ENCODE data around the gene JHY. TPM values are rescaled to one million over a fixed set of nuclear protein-coding genes. Genes with fewer than 3 reads are reported as not detected.

JHY gene
- total and polyA plus RNA-seq, 2 of the 8 experiments (the other 6 are each of a cell fraction or from before 2014, with no cell fraction given): 0.29 to 0.91 TPM

GRCh38 chr11:122893131-122893530, 10.6 kb downstream of the JHY start:
- no peak overlapping the region for H2AK5ac ChIP-seq (ENCODE audit: low read depth, low read length)
- no peak overlapping the region for H4K91ac ChIP-seq (replicated peaks; ENCODE audit: insufficient read length, low read length)
- no peak overlapping the region for H2AFZ ChIP-seq (ENCODE audit: low read length)
- DNase-seq (ENCODE audit: low read depth in 1 of 2, low spot score in 2 of 2) (no peak), FAIRE-seq (no peak)
- H2BK5ac ChIP-seq (ENCODE audit: low read depth, low read length): no peak overlapping the region
- H3K56ac ChIP-seq (replicated peaks; ENCODE audit: insufficient read length, low read depth, low read length): no peak overlapping the region
- ChIA-PET POLR2A (ENCODE audit: partially characterized antibody) (no interaction called here), CTCF (ENCODE audit: partially characterized antibody) (interaction anchor here (0.7 to 2.0 kb wide), 5 partner anchors 30 to 218 kb away, joined by 3 to 7 read pairs (median 3); no protein-coding TSS in a partner anchor)
- no peak overlapping the region for H3K9ac ChIP-seq (replicated peaks in 1 of 4; ENCODE audit: extremely low read depth in 1 of 4, low read depth in 3 of 4, low read length in 3 of 4)
- no peak overlapping the region for H3K4me2 ChIP-seq (ENCODE audit: insufficient read depth in 1 of 2, low read depth in 2 of 2, low read length in 2 of 2)
- H3K27me3 ChIP-seq (replicated peaks in 1 of 4; ENCODE audit: control insufficient read depth in 3 of 4, extremely low read depth in 1 of 4, insufficient read depth in 3 of 4, low read length in 3 of 4): no peaks in the 10 kb centered on the region
- no peak overlapping the region for H3K14ac ChIP-seq (ENCODE audit: insufficient read length)
- H3K79me1 ChIP-seq (ENCODE audit: low read depth, low read length): no peaks in the 10 kb centered on the region
- H3K4me1 ChIP-seq (replicated peaks in 1 of 4; ENCODE audit: control insufficient read depth in 3 of 4, insufficient read depth in 4 of 4, low read length in 3 of 4): no peaks in the 10 kb centered on the region
- H4K20me1 ChIP-seq (replicated peaks in 1 of 2; ENCODE audit: control insufficient read depth in 1 of 2, insufficient read depth in 2 of 2, low read length in 2 of 2): no peaks in the 10 kb centered on the region
- H3K27ac ChIP-seq (ENCODE audit: low read depth, low read length): no peak overlapping the region
- no peak overlapping the region for H3K23ac ChIP-seq (ENCODE audit: insufficient read length)
- H2BK120ac ChIP-seq (replicated peaks; ENCODE audit: low read depth, low read length): no peak overlapping the region
- no peaks in the 10 kb centered on the region for H3K23me2 ChIP-seq (ENCODE audit: low read depth, low read length)
- no peaks in the 10 kb centered on the region for H3K36me3 ChIP-seq (ENCODE audit: control insufficient read depth in 2 of 4, insufficient read depth in 4 of 4, low read length in 3 of 4)
- H2BK20ac ChIP-seq (ENCODE audit: low read length): no peak overlapping the region
- H3K4me3 ChIP-seq (ENCODE audit: extremely low read depth in 1 of 4, insufficient read depth in 2 of 4, low read depth in 3 of 4, low read length in 4 of 4): no peak overlapping the region
- no peak overlapping the region for H2BK12ac ChIP-seq (ENCODE audit: low read depth, low read length)
- no peak overlapping the region for H2BK15ac ChIP-seq (ENCODE audit: low read length)
- H4K8ac ChIP-seq (ENCODE audit: extremely low read depth, insufficient read depth, low read length): no peak overlapping the region
- H3K9me3 ChIP-seq (ENCODE audit: insufficient read depth in 2 of 2, low read depth in 1 of 2, low read length in 1 of 2): no peaks in the 10 kb centered on the region
- no peak overlapping the region for H3K4ac ChIP-seq (replicated peaks; ENCODE audit: insufficient read length, low read depth, low read length)
- WGBS, 2 experiments (ENCODE audit: extremely low coverage in 1 of 2, insufficient coverage in 1 of 2, insufficient read length in 1 of 2, insufficient replicate concordance in 2 of 2, low coverage in 1 of 2, low lambda C conversion rate in 2 of 2, missing lambda C conversion rate in 1 of 2): 89% methylated on average over 5 of the region's 5 CpGs; no CpG with 5 or more reads in 1 of the 2 experiments
- no peak overlapping the region for H4K5ac ChIP-seq (ENCODE audit: insufficient read length, low read depth, low read length)
- H3K18ac ChIP-seq (ENCODE audit: extremely low read depth, low read length): no peak overlapping the region
- no peaks in the 10 kb centered on the region for H3K79me2 ChIP-seq (ENCODE audit: control insufficient read depth in 1 of 2, insufficient read depth in 2 of 2, low read length in 2 of 2)
- no peak for TF ChIP-seq CEBPB (IDR thresholded peaks at IDR 0.05; ENCODE audit: low read depth, low read length)
- no peak for TF ChIP-seq SIRT6 (IDR thresholded peaks at IDR 0.05; ENCODE audit: low read length)
- TF ChIP-seq TBP (IDR thresholded peaks at IDR 0.05; ENCODE audit: low read depth, low read length): no peak

All from H1 (cell line).